C4-2B (cell line): ENCODE measurements around the gene ERLEC1.

Experiments used
- ZFX ChIP-seq: fragments of 450-650 bp; IDR thresholded peaks from 2 replicates; pipeline ENCODE4 v1.6.1; 2017
- TF ChIP-seq, protein P1 (sequence below): fragments of 450-650 bp; conservative IDR thresholded peaks from 2 replicates; pipeline ENCODE4 v1.5.1; 2017; ENCODE audit warnings: mild to moderate bottlenecking

DNA sequence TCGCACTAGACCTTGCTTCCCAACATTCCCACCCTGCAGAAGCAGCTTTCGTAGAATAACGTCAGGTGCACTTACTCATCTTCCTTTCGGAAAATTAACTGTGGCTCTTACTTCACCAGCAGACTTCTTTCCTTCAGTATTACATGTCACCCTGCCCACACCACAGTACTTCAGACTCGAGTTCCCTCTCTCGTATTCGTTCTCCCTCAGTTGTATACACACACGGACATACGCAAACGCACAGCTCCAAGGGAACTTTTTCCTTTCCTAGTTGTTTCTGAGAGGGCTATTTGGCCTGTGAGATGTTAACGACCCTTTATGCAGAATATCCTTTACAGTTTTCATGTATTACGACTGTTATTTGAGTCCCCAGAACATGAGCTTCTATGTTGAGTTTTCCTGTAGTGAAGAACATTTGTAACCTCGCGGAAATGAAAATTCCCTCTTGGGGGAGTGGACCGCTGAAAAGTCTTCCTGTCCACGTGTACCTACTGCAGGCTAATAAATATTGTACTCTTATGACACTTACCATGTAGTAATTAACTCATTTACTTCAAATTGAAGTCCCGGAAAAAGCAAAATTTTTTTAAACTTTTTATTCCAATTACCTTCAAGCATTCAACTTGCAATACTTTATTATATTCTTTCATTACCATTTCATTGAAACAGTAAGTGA is 908 bp downstream of the ERLEC1 start:
- TF ChIP-seq, protein P1, sequence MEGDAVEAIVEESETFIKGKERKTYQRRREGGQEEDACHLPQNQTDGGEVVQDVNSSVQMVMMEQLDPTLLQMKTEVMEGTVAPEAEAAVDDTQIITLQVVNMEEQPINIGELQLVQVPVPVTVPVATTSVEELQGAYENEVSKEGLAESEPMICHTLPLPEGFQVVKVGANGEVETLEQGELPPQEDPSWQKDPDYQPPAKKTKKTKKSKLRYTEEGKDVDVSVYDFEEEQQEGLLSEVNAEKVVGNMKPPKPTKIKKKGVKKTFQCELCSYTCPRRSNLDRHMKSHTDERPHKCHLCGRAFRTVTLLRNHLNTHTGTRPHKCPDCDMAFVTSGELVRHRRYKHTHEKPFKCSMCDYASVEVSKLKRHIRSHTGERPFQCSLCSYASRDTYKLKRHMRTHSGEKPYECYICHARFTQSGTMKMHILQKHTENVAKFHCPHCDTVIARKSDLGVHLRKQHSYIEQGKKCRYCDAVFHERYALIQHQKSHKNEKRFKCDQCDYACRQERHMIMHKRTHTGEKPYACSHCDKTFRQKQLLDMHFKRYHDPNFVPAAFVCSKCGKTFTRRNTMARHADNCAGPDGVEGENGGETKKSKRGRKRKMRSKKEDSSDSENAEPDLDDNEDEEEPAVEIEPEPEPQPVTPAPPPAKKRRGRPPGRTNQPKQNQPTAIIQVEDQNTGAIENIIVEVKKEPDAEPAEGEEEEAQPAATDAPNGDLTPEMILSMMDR, result no peak
- TF ChIP-seq ZFX, result no peak
